ENCODE data around the gene RTF2.

GRCh38 chr20:56511926-56512325, 43.5 kb downstream of the RTF2 start:
- TF ChIP-seq CTCF (conservative IDR thresholded peaks at IDR 0.05; ENCODE audit: low read length), result no peak
- no peak for TF ChIP-seq EZH2phosphoT487 (IDR thresholded peaks at IDR 0.05; ENCODE audit: borderline replicate concordance)

Data from Loucy (cell line).